Erythroblast (primary cell): ENCODE results near the gene PDK3.

ENCODE experiments used
- GATA1 ChIP-seq: IDR thresholded peaks from 2 replicates; pipeline ENCODE4 v1.6.1; 2011; ENCODE audit warnings: low read depth, mild to moderate bottlenecking, control low read depth, low read length, moderate library complexity
- POLR2A ChIP-seq: IDR thresholded peaks from 2 replicates; pipeline ENCODE4 v1.6.1; 2011; ENCODE audit warnings: mild to moderate bottlenecking, low read length

DNA sequence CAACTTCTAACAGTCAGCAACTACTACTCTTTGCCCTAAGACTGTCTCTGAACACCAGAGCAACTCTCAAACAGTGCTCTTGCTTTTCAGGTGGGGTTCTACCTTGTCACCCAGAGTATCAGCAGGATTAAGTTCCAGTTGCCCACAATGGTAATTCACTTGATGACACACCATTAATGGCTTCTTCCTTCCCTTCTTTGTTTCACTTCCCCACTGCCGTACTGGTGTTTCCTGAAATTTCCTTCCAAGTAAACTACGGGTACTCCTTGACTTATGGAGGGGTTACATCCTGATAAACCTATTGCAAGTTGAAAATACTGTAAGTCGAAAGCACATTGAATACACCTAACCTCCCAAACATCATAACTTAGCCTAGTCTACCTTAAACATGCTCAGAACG is 36.6 kb upstream of the PDK3 start:
- no peak for TF ChIP-seq POLR2A
- TF ChIP-seq GATA1: no peak
